Ishikawa (cell line): ENCODE measurements around the gene P2RX1.

Source experiments
- CEBPB ChIP-seq: IDR thresholded peaks from 2 replicates; pipeline ENCODE4 v1.6.1; 2012
- EP300 ChIP-seq: IDR thresholded peaks from 2 replicates; pipeline ENCODE4 v1.6.1; 2012; ENCODE audit warnings: borderline replicate concordance
- MAX ChIP-seq: IDR thresholded peaks from 2 replicates; pipeline ENCODE4 v1.6.1; 2012
- RAD21 ChIP-seq: IDR thresholded peaks from 2 replicates; pipeline ENCODE4 v1.6.1; 2012; ENCODE audit warnings: low read depth
- REST ChIP-seq: IDR thresholded peaks from 2 replicates; pipeline ENCODE4 v1.6.1; 2012; ENCODE audit warnings: low read depth, mild to moderate bottlenecking
- TAF1 ChIP-seq: IDR thresholded peaks from 2 replicates; pipeline ENCODE4 v1.6.1; 2012; ENCODE audit warnings: low read depth, mild to moderate bottlenecking
- TCF12 ChIP-seq: IDR thresholded peaks from 2 replicates; pipeline ENCODE4 v1.6.1; 2012; ENCODE audit warnings: low read depth
- TF ChIP-seq, protein P1 (sequence below): IDR thresholded peaks from 2 replicates; pipeline ENCODE4 v1.6.1; 2012

GRCh38 chr17:3875317-3875716, 40.9 kb downstream of the P2RX1 start:
- TF ChIP-seq CEBPB, result no peak
- TF ChIP-seq TCF12, result no peak
- no peak for TF ChIP-seq EP300
- TF ChIP-seq TAF1, result no peak
- TF ChIP-seq MAX, result no peak
- no peak for TF ChIP-seq REST
- TF ChIP-seq RAD21, result no peak
- TF ChIP-seq, protein P1, sequence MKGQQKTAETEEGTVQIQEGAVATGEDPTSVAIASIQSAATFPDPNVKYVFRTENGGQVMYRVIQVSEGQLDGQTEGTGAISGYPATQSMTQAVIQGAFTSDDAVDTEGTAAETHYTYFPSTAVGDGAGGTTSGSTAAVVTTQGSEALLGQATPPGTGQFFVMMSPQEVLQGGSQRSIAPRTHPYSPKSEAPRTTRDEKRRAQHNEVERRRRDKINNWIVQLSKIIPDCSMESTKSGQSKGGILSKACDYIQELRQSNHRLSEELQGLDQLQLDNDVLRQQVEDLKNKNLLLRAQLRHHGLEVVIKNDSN, result no peak
